Lung (tissue), 12 donors: Measurements from ENCODE around the gene PMEPA1. TPM values are rescaled to one million over a fixed set of nuclear protein-coding genes. Genes with fewer than 3 reads are reported as not detected.

Experiments
- ATAC-seq: fragments of 200-7000 bp; cut with Tn5 transposase; one replicate; pipeline ENCODE4 v1.9.1; 2020; ENCODE audit warnings: moderate number of reproducible peaks; ENCODE audit not compliant: insufficient read depth, low FRiP score
- DNase-seq, 3 donors: peaks; one replicate each; pipeline ENCODE4 v3.0.0-alpha.2; 2013 to 2017
- H3K27ac ChIP-seq, 2 donors: one replicate each; pipeline ENCODE4 v1.5.1; 2013; ENCODE audit warnings: mild to moderate bottlenecking in 2 of 2, moderate library complexity in 2 of 2, control low read depth in 1 of 2, inconsistent platforms in 1 of 2, low read depth in 1 of 2, low read length in 1 of 2
- H3K27me3 ChIP-seq, 3 donors: one replicate each; pipeline ENCODE4 v1.5.1; 2013; ENCODE audit warnings: low read length in 2 of 3; ENCODE audit not compliant: control insufficient read depth in 3 of 3, insufficient read depth in 3 of 3
- H3K36me3 ChIP-seq, 4 donors: one replicate each; pipeline ENCODE4 v1.5.1; 2013; ENCODE audit warnings: low read length in 4 of 4, mild to moderate bottlenecking in 1 of 4, moderate library complexity in 1 of 4; ENCODE audit not compliant: control insufficient read depth in 4 of 4, insufficient read depth in 4 of 4
- H3K4me1 ChIP-seq, 5 donors: one replicate each; pipeline ENCODE4 v1.5.1; 2013; ENCODE audit warnings: low read length in 5 of 5, mild to moderate bottlenecking in 2 of 5, moderate library complexity in 1 of 5; ENCODE audit not compliant: control insufficient read depth in 5 of 5, insufficient read depth in 5 of 5
- H3K4me3 ChIP-seq: one replicate; pipeline ENCODE4 v1.5.1; 2013; ENCODE audit warnings: mild to moderate bottlenecking, control low read depth, moderate library complexity
- H3K9ac ChIP-seq, 2 donors: one replicate each; pipeline ENCODE4 v1.5.1; 2013; ENCODE audit warnings: low read length in 2 of 2, control low read depth in 1 of 2; ENCODE audit not compliant: insufficient read depth in 1 of 2
- H3K9me3 ChIP-seq, 4 donors: one replicate each; pipeline ENCODE4 v1.5.1; 2013; ENCODE audit warnings: low read length in 3 of 4, mild to moderate bottlenecking in 1 of 4, moderate library complexity in 1 of 4; ENCODE audit not compliant: control insufficient read depth in 4 of 4, insufficient read depth in 3 of 4
- WGBS, 2 donors: extraction: QIAGEN DNeasy Blood & Tissue Kit; methylation state at CpG; one replicate each; pipeline ENCODE4 v1.1.7; 2013; 5-methylcytosine and 5-hydroxymethylcytosine counted together
- polyA plus RNA-seq, 2 donors: library from polyadenylated mRNA; stranded (reverse); fragments of 200-250 nt; gene quantifications; one replicate each; pipeline ENCODE4 v1.2.1, GENCODE V29; 2013
- total RNA-seq, 2 donors: library from RNA; depleted of rRNA in 1 of 2; stranded (reverse); fragments of >200 nt in 1 of 2; gene quantifications; one replicate each; pipeline ENCODE4 v1.2.1, GENCODE V29; 2014 to 2021
- TF ChIP-seq, protein P1 (sequence below): IDR thresholded peaks from 2 replicates; pipeline ENCODE4 v1.5.1; 2012; ENCODE audit warnings: mild to moderate bottlenecking; ENCODE audit errors: control extremely low read depth, extremely low read depth
- donor health status: control.
- donor health status: control.
- donor health status: Bipolar disorder and iron deficiency.
- donor health status: healthy.
- donor health status: DM: yes; HTN: yes; CAD: no.

Gene PMEPA1
- total and polyA plus RNA-seq, 4 donors, result 10.0 to 44.0 (median 23.9) TPM

DNA sequence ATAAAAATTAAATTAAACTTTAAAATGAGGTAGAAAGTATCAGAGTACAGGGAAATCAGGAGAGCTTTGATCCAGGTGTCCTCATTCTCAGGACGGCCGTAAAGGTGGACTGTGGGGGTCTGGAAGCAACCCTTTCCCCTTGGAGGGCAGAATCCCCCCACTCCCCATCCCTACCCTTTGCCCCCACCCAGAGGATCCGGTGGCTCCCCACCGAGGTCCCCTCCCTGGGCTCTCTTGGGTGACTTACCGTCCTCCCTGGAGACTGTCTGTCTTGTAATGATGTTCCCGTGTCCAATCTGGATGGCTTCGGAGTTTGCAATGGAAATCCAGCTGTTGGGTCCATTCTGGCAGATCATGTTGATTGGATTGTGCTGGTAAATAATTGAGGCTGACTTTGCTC lies 96.9 kb downstream of the PMEPA1 start:
- no peak for DNase-seq
- TF ChIP-seq, protein P1, sequence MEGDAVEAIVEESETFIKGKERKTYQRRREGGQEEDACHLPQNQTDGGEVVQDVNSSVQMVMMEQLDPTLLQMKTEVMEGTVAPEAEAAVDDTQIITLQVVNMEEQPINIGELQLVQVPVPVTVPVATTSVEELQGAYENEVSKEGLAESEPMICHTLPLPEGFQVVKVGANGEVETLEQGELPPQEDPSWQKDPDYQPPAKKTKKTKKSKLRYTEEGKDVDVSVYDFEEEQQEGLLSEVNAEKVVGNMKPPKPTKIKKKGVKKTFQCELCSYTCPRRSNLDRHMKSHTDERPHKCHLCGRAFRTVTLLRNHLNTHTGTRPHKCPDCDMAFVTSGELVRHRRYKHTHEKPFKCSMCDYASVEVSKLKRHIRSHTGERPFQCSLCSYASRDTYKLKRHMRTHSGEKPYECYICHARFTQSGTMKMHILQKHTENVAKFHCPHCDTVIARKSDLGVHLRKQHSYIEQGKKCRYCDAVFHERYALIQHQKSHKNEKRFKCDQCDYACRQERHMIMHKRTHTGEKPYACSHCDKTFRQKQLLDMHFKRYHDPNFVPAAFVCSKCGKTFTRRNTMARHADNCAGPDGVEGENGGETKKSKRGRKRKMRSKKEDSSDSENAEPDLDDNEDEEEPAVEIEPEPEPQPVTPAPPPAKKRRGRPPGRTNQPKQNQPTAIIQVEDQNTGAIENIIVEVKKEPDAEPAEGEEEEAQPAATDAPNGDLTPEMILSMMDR, result no peak
- Histone ChIP-seq H3K27me3 (peaks cover 0 to 9% (median 4%) of the 10 kb centered on the region in 3 donors), H3K27ac (no peak overlapping the region), H3K36me3 (no peaks in the 10 kb centered on the region), H3K9me3 (no peaks in the 10 kb centered on the region), H3K4me3 (no peak overlapping the region), H3K9ac (no peak overlapping the region), H3K4me1 (no peaks in the 10 kb centered on the region)
- WGBS, 2 donors, result 90 to 92% methylated on average over 7 of the region's 7 CpGs
- ATAC-seq, result no peak

DNA sequence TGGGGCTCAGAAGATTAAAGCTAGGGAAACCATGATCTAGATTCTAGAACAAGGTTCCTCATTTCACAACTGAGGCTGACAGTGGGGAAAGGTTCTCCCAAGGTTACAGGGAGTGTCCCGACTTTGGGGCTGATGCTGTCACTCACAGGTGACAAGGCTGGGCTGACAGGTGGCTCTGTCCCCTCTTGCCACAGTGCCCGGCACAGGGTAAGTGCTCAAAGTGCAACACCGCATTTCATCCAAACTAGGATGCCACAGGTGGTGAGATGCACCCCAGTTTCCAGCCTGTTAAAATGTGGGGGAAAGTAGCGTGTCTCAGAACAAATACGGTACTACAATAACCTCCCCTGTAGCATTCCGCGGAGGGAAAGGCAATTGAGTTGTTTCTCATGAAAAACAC lies 97.4 kb downstream of the PMEPA1 start:
- ATAC-seq (no peak), DNase-seq (no peak)
- 88% methylated on average over 7 of the region's 7 CpGs for WGBS, 2 donors
- TF ChIP-seq, protein P1, result no peak
- Histone ChIP-seq H3K36me3 (no peaks in the 10 kb centered on the region), H3K9me3 (no peaks in the 10 kb centered on the region), H3K27me3 (peaks cover 0 to 9% (median 4%) of the 10 kb centered on the region in 3 donors), H3K4me1 (no peaks in the 10 kb centered on the region), H3K4me3 (no peak overlapping the region), H3K27ac (no peak overlapping the region), H3K9ac (no peak overlapping the region)

- H3K27me3 ChIP-seq, result peaks cover 0 to 9% (median 4%) of the 10 kb centered on the region in 3 donors
- 84 to 91% methylated on average over 18 of the region's 18 CpGs for WGBS, 2 donors
- no peak overlapping the region for H3K4me3 ChIP-seq
- no peaks in the 10 kb centered on the region for H3K36me3 ChIP-seq
- no peaks in the 10 kb centered on the region for H3K4me1 ChIP-seq
- ATAC-seq, result no peak
- TF ChIP-seq, protein P1, result no peak
- no peak overlapping the region for H3K27ac ChIP-seq
- no peak for DNase-seq
- no peak overlapping the region for H3K9ac ChIP-seq
- H3K9me3 ChIP-seq, result no peaks in the 10 kb centered on the region
Observed at GRCh38 chr20:57611586-57612311, 98.1 kb downstream of the PMEPA1 start.
